ENCODE results near the gene LILRB5.
A peak's percentile ranks its signal among the peaks of the same experiment; 100 is the strongest.
"Not testable (repeated sequence)": the region's sequence is repeated elsewhere in the genome, so short reads cannot be mapped to it uniquely, and the experiment has no call there.

The LILRB5 gene

GRCh38 chr19:54275951-54276350 lies 18.9 kb upstream of the LILRB5 start:
- DNase-seq (ENCODE audit: low read depth, low spot score) = no peak

- DNase-seq (ENCODE audit: low read depth, low spot score) = not testable (repeated sequence)
Measured at GRCh38 chr19:54274516-54274915, 17.4 kb upstream of the LILRB5 start.

- DNase-seq (ENCODE audit: low read depth, low spot score) = no peak
Measured at GRCh38 chr19:54273821-54274220, 16.7 kb upstream of the LILRB5 start.

GRCh38 chr19:54272181-54272580 lies 15.1 kb upstream of the LILRB5 start:
- not testable (repeated sequence) for DNase-seq (ENCODE audit: low read depth, low spot score)

GRCh38 chr19:54271587-54271986 lies 14.5 kb upstream of the LILRB5 start:
- DNase-seq (ENCODE audit: low read depth, low spot score) = not testable (repeated sequence)

GRCh38 chr19:54271106-54271505 lies 14.0 kb upstream of the LILRB5 start:
- no peak for DNase-seq (ENCODE audit: low read depth, low spot score)

GRCh38 chr19:54268936-54269335 lies 11.9 kb upstream of the LILRB5 start:
- no peak for DNase-seq (ENCODE audit: low read depth, low spot score)

GRCh38 chr19:54266133-54266532 lies 9.1 kb upstream of the LILRB5 start:
- DNase-seq (ENCODE audit: low read depth, low spot score) = peak; percentile 80

GRCh38 chr19:54262470-54262869 lies 5.4 kb upstream of the LILRB5 start:
- no peak for DNase-seq (ENCODE audit: low read depth, low spot score)

- no peak for DNase-seq (ENCODE audit: low read depth, low spot score)
Measured at GRCh38 chr19:54262066-54262465, 5.0 kb upstream of the LILRB5 start.

GRCh38 chr19:54256250-54257115 lies 590 bp downstream of the LILRB5 start:
- DNase-seq (ENCODE audit: low read depth, low spot score) = no peak

- no peak for DNase-seq (ENCODE audit: low read depth, low spot score)
Measured at GRCh38 chr19:54255105-54255775, 1.8 kb downstream of the LILRB5 start.

GRCh38 chr19:54254195-54254906 lies 2.7 kb downstream of the LILRB5 start:
- no peak for DNase-seq (ENCODE audit: low read depth, low spot score)

GRCh38 chr19:54253331-54254194 lies 3.5 kb downstream of the LILRB5 start:
- DNase-seq (ENCODE audit: low read depth, low spot score) = no peak

- DNase-seq (ENCODE audit: low read depth, low spot score) = no peak
Measured at GRCh38 chr19:54252845-54253244, 4.2 kb downstream of the LILRB5 start.

- no peak for DNase-seq (ENCODE audit: low read depth, low spot score)
Measured at GRCh38 chr19:54252243-54252642, 4.8 kb downstream of the LILRB5 start.

GRCh38 chr19:54248016-54248601 lies 9.0 kb downstream of the LILRB5 start:
- DNase-seq (ENCODE audit: low read depth, low spot score) = no peak

- no peak for DNase-seq (ENCODE audit: low read depth, low spot score)
Measured at GRCh38 chr19:54247106-54247930, 9.8 kb downstream of the LILRB5 start.

- no peak for DNase-seq (ENCODE audit: low read depth, low spot score)
Measured at GRCh38 chr19:54245936-54246335, 11.1 kb downstream of the LILRB5 start.

- DNase-seq (ENCODE audit: low read depth, low spot score) = not testable (repeated sequence)
Measured at GRCh38 chr19:54243809-54244208, 13.3 kb downstream of the LILRB5 start.

Measured in astrocyte of the hippocampus (primary cell).